HG03095 (cell line): Measurements from ENCODE around the gene GNB3.

Source experiments
- ATAC-seq: cut with Tn5 transposase; IDR thresholded peaks from one replicate; pipeline ENCODE4 v1.9.1; 2021; ENCODE audit warnings: moderate library complexity; ENCODE audit not compliant: unreplicated experiment

Gene GNB3

GRCh38 chr12:6823182-6824084, 17.3 kb upstream of the GNB3 start:
- no peak for ATAC-seq

DNA sequence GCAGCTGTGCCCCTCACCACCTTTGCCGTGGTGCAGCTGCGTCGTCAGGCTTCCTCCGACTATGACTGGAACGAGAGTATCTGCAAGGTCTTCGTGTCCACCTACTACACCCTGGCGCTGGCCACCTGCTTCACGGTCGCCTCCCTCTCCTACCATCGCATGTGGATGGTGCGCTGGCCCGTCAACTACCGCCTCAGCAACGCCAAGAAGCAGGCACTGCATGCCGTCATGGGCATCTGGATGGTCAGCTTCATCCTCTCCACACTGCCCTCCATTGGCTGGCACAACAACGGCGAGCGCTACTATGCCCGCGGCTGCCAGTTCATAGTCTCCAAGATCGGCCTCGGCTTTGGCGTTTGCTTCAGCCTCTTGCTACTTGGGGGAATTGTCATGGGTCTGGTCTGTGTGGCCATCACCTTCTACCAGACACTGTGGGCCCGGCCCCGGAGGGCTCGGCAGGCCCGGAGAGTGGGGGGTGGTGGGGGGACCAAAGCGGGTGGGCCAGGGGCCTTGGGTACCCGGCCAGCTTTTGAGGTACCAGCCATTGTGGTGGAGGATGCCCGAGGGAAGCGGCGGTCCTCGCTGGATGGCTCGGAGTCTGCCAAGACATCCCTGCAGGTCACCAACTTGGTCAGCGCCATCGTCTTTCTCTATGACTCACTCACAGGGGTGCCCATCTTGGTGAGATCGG, 16.5 kb upstream of the GNB3 start:
- ATAC-seq: no peak

DNA sequence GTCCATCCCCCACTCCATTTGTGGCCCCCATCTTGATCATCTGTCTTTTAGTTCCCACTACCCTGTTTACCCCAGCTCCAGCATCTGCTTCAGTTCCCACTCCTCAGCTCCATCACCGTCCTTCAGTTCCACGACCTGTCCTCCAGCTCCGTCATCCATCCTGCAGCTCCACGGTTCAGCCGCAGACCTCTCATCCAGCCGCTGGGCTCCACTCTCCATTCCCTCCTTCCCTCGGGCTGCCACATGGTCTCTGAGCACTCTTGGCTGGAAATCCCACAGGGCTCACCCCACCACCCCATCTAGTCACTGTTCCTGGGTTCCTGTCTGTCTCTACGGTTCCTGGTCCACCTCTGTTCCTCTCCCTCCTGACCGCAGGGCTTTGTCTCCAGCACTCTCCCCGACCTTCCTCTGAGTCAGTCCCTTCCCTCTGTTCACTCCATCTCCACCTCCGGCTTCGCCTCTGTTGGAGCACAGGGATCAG, 15.8 kb upstream of the GNB3 start:
- no peak for ATAC-seq

DNA sequence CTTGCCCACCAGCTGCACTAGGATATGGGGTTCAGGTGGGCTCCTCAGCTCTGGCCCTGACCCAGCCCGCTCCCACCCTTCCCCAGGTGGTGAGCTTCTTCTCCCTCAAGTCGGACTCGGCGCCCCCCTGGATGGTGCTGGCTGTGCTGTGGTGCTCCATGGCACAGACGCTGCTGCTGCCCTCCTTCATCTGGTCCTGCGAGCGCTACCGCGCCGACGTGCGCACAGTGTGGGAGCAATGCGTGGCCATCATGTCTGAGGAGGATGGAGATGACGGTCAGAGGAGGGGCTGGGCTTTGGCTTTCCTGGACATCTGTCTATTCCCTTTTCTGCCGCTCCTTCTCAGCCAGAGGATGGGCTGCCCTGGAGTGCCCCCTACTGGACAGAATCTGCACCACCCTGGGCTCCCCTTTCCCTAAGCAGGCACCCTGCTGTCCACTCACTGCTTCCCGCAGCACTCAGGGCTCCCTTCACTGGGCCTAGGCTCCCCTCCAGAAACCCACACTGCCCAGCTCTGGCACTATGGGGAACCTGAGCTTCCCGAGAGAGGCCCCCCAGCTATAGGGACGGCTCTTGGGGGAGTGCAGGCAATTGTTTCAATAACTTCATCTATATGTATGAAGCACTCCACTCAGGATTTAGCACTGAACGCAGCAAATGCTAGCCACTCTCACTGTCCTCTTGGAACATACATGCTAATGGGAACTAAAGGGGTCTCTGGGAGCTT, 15.2 kb upstream of the GNB3 start:
- no peak for ATAC-seq

DNA sequence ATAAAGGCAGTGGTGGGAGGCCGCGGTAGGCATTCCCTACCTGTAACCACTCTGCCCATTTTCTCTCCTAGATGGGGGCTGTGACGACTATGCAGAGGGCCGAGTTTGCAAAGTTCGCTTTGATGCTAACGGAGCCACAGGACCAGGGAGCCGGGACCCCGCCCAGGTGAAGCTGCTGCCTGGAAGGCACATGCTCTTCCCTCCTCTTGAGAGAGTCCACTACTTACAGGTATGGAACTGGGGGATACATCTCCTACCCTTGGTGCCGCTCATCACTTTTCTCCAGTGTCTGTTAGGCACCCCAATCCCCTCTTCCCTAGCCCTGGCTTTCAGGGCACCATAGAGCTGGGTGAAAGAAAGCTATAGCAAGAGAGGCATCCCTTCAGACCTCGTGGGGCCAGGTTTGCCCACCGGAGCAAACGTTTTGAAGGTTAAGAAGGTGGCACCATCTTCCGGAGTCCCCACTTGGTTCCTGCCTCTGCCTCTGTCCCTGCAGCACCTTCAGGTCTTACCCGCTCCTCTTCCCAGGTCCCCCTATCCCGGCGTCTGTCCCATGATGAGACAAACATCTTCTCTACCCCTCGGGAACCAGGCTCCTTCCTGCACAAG, 14.5 kb upstream of the GNB3 start:
- no peak for ATAC-seq

GRCh38 chr12:6826734-6827436, 13.8 kb upstream of the GNB3 start:
- ATAC-seq: no peak

- no peak for ATAC-seq
Observed at GRCh38 chr12:6827437-6827911, 13.3 kb upstream of the GNB3 start.

GRCh38 chr12:6827982-6828780, 12.5 kb upstream of the GNB3 start, which contains the start of gene P3H3:
P3H3 (plus strand) TSS chr12:6828407; CDS start chr12:6828441, 34 bp downstream.
- no peak for ATAC-seq

GRCh38 chr12:6828781-6829535, 11.8 kb upstream of the GNB3 start:
- ATAC-seq: no peak

DNA sequence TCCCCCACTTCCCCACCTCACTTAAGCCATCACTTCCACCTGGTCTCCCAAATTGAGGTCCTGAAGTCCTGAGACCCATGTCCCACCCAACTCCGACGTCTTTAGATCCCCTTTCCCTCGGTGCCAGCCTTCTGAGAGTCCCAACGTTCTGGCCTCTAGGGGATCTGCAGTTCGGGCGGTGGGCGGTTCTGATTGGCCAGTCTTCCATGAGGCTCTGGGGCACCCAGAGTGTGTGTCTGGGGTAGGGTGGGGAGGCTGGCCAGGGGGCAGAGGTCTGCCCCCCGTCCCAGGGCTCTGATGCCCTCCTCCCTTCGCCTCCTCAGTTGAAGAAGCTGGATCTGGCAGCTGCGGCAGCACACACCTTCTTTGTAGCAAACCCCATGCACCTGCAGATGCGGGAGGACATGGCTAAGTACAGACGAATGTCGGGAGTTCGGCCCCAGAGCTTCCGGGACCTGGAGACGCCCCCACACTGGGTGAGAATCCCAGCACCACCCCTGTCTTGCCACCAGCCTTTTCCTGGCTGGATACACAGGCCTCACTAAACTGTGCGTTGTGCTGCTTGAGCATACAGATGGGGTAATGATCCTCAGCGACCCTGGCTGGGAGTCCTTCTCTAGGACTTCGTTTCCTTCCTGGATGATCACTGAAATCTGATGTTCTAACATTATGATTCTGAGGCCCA, 11.0 kb upstream of the GNB3 start:
- no peak for ATAC-seq

DNA sequence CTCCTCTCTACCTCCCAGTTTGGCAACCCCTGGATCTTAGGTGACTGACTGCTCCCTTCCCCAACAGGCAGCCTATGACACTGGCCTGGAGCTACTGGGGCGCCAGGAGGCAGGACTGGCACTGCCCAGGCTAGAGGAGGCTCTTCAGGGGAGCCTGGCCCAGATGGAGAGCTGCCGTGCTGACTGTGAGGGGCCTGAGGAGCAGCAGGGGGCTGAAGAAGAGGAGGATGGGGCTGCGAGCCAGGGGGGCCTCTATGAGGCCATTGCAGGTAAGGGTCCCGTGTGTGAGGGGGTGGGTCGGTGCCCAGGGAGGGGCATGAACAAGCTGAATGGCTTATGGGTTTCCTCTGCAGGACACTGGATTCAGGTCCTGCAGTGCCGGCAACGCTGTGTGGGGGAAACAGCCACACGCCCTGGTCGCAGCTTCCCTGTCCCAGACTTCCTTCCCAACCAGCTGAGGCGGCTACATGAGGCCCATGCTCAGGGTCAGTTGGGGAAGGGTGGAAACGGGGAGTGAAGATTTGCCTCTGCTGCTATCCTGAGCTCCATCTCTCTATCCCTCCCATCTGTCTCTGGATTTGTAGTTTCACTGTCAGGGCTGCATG, 10.3 kb upstream of the GNB3 start:
- no peak for ATAC-seq

GRCh38 chr12:6830999-6831398, 9.7 kb upstream of the GNB3 start:
- no peak for ATAC-seq

GRCh38 chr12:6831450-6831995, 9.2 kb upstream of the GNB3 start:
- no peak for ATAC-seq

DNA sequence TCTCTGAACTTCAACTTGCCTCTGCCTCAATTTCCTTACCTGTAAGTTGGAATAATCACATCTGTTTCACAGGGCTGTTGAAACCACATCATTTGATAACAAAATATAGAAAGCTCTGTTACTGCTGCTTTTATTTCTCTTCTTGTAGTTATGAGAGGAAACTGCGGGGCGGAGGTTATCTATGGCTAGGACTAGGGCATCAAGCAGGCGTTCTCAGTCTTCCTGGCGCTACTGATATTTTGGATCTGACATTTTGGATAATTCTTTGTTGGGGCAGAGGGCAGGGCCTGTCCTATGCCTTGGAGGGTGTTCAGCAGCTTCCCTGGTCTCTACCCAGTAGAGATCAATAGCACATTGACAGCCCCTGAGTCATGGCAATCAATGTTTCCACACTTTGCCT, 8.6 kb upstream of the GNB3 start:
- ATAC-seq: no peak

DNA sequence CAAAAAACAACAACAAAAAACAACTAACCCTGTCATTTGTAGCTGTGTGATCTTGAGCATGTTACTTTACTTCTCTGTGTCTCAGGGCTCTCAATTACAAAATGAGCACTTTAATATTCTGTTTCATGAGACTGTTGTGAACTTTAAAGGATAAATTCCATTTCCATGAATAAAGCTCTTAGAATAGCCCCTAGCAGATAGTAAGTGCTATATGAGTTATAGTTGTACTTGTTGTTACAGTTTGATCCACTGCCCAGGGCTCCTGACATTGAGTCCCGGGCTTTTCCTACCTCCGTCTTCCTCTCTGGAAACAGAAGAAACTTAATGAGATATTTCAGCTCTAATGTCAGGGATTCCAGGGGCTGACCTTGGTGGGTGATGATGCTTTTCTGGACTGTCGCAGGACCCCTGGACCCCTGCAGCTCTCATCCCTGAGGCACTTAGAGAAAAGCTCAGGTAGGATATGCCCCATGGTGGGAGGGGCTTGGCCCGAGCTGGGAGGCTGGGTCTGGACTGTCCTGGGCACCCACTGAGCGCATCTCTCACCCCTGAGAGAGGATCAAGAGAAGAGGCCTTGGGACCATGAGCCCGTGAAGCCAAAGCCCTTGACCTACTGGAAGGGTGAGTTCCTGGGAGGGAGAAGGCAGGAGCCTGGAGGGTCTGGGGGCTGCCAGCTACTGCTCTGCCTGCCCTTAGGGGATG, 7.4 kb upstream of the GNB3 start:
- ATAC-seq: no peak

GRCh38 chr12:6834254-6834653, 6.5 kb upstream of the GNB3 start:
- ATAC-seq: no peak

- ATAC-seq: no peak
Observed at GRCh38 chr12:6834873-6835272, 5.9 kb upstream of the GNB3 start.
